GM21576 (cell line): ENCODE measurements around the gene FXR2.

Experiments
- ATAC-seq: cut with Tn5 transposase; IDR thresholded peaks from one replicate; pipeline ENCODE4 v1.9.1; 2021; ENCODE audit warnings: mild to moderate bottlenecking, moderate library complexity; ENCODE audit not compliant: unreplicated experiment

Gene FXR2

DNA sequence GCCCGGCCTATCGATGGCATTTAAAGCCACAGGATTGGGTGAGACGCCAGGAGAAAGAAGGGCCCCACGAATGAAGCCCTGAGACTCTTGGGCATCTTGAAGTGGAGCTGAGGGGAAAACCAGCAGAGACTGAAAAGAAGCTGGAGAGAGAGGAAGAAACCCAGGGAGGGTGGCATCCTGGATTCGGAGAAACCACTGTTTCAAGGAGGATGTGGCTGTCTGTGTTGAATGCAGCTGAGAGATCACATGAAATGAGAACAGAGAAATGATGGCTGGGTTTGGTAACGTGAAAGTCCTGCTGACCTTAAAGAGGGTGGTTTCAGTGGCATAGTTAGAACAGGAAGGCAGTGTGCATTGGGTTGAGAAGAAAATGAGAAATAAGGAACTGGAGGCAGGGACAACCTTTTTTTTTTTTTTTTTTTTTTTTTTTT, 62.1 kb downstream of the FXR2 start:
- no peak for ATAC-seq

- no peak for ATAC-seq
These were observed 63.3 kb downstream of the FXR2 start for GRCh38 chr17:7551396-7551795.

DNA sequence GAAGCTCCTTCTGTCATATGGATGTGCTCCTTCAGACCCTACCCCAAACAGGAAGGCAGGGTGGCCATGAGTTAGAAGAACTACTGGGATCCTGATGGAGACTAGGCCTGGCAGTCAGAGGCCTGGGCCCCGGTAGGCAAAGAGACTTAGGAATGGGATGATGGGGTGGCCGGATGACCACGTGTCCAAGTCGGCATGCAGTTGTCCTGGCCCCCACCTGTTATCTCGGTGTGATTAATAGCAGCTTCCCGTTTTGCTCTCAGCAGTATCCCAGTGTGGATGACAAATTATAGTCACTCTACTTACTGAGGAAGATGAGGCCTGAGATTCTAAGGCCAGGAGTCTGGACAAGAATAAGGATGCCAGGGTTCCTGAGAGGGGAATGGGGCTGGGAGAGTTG, 64.4 kb downstream of the FXR2 start:
- ATAC-seq: no peak

- ATAC-seq: no peak
These were observed 65.2 kb downstream of the FXR2 start for GRCh38 chr17:7549401-7550055.

DNA sequence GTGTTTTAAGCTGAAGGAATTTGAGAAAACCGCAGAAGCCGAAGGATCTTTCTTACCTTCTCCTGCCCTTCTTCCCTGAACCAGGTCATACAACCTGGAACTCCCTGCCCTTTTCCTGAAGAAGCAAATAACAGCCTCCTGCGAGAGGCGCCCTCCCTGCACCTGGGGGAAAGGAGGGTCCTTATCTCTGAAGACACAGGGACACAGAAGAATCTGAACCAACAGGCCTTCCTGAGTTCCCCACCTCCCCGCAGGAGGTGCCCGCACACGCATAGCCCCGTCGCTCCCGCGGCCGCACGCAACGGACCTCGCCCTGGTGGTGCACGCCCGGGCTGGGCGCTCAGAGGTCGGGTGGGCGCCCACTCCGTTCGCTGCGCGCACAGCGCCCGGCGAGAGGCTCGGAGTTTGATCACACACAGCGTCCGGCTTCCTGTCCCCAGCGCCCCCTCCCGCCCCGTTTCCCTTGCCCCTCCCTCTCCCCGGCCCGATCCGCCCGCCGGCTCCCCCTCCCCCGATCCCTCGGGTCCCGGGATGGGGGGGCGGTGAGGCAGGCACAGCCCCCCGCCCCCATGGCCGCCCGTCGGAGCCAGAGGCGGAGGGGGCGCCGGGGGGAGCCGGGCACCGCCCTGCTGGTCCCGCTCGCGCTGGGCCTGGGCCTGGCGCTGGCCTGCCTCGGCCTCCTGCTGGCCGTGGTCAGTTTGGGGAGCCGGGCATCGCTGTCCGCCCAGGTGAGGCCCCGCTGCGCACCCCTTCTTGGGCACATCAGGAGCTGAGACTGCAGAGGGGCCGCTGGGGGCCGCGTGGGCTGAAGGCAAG, 65.9 kb downstream of the FXR2 start, which contains the start of gene TNFSF12:
Gene TNFSF12, plus strand, starts transcription at position 474 of the 816 bp plus-strand sequence. Its CDS starts 96 bp downstream, at position 570.
- ATAC-seq: no peak

- no peak for ATAC-seq
These were observed 69.8 kb downstream of the FXR2 start for GRCh38 chr17:7544911-7545310.
